Stimulated activated CD8-positive, alpha-beta memory T cell treated with anti-CD3 and anti-CD28 coated beads, Interleukin-7, amount 100 ng/mL, for 48 hours (primary cell): ENCODE results near the gene ESR2.
"Not testable (repeated sequence)": the region's sequence is repeated elsewhere in the genome, so short reads cannot be mapped to it uniquely, and the experiment has no call there.

ENCODE experiments used
- DNase-seq, 2 donors: peaks; one replicate each; pipeline ENCODE4 v3.0.0-alpha.2; 2020; ENCODE audit warnings: low read depth in 1 of 2; ENCODE audit errors: extremely low read depth in 1 of 2

The ESR2 gene

GRCh38 chr14:64049616-64050381 lies 244.4 kb downstream of the ESR2 start:
- DNase-seq: no peak

- DNase-seq: no peak
These were observed 249.1 kb downstream of the ESR2 start for GRCh38 chr14:64045091-64045490.

- not testable (repeated sequence) for DNase-seq
These were observed 250.9 kb downstream of the ESR2 start for GRCh38 chr14:64043296-64043695.

GRCh38 chr14:64040044-64040443 lies 254.1 kb downstream of the ESR2 start:
- DNase-seq: no peak

- DNase-seq: no peak
These were observed 255.2 kb downstream of the ESR2 start for GRCh38 chr14:64038841-64039542.

- DNase-seq: not testable (repeated sequence)
These were observed 256.1 kb downstream of the ESR2 start for GRCh38 chr14:64037869-64038745.

GRCh38 chr14:64035143-64035542 lies 259.0 kb downstream of the ESR2 start:
- no peak for DNase-seq
